ENCODE measurements around the gene ECM1. TPM values are rescaled to one million over a fixed set of nuclear protein-coding genes. Genes with fewer than 3 reads are reported as not detected.

ECM1 gene
- total RNA-seq, 1 donor from 2014 or later = 438 TPM

- no peak for ATAC-seq
Measured at GRCh38 chr1:150558761-150559655, 51.1 kb downstream of the ECM1 start.

- no peak for ATAC-seq
Measured at GRCh38 chr1:150559656-150560010, 51.7 kb downstream of the ECM1 start.

GRCh38 chr1:150560011-150560438, 52.1 kb downstream of the ECM1 start:
- ATAC-seq = peak; percentile 8

GRCh38 chr1:150560576-150561253, 52.8 kb downstream of the ECM1 start:
- ATAC-seq = peak; percentile 49

- ATAC-seq = peak; percentile 83
Measured at GRCh38 chr1:150561254-150561973, 53.5 kb downstream of the ECM1 start.

- ATAC-seq = peak; percentile 79
Measured at GRCh38 chr1:150561974-150562445, 54.1 kb downstream of the ECM1 start.

GRCh38 chr1:150562446-150563339, 54.8 kb downstream of the ECM1 start:
- no peak for ATAC-seq

Other genes with a start within 250 kb of the ECM1 start
- gene APH1A, start 239.1 kb upstream of the ECM1 start, total RNA-seq = 113 TPM
- gene C1orf54, start 235.3 kb upstream of the ECM1 start, total RNA-seq = 4.5 TPM
- 3.1 TPM for gene CIART, start 225.6 kb upstream of the ECM1 start, total RNA-seq
- 64.9 TPM for gene MRPS21, start 214.2 kb upstream of the ECM1 start, total RNA-seq
- 21.5 TPM for gene PRPF3, start 186.6 kb upstream of the ECM1 start, total RNA-seq
- gene RPRD2, start 144.0 kb upstream of the ECM1 start, total RNA-seq = 17.9 TPM
- gene TARS2, start 20.7 kb upstream of the ECM1 start, total RNA-seq = 20.3 TPM
- gene FALEC, start 7.6 kb downstream of the ECM1 start, total RNA-seq = 1.6 TPM
- 42.9 TPM for gene ADAMTSL4, start 41.3 kb downstream of the ECM1 start, total RNA-seq
- gene MCL1, start 71.5 kb downstream of the ECM1 start, total RNA-seq = 169 TPM
- gene ENSA, start 121.5 kb downstream of the ECM1 start, total RNA-seq = 329 TPM
- gene GOLPH3L, start 189.0 kb downstream of the ECM1 start, total RNA-seq = 30.2 TPM
- gene HORMAD1, start 212.8 kb downstream of the ECM1 start, total RNA-seq = 11.1 TPM

Data from esophagus mucosa (tissue), 1 donor.